ENCODE results near the gene MUC6.

The MUC6 gene

DNA sequence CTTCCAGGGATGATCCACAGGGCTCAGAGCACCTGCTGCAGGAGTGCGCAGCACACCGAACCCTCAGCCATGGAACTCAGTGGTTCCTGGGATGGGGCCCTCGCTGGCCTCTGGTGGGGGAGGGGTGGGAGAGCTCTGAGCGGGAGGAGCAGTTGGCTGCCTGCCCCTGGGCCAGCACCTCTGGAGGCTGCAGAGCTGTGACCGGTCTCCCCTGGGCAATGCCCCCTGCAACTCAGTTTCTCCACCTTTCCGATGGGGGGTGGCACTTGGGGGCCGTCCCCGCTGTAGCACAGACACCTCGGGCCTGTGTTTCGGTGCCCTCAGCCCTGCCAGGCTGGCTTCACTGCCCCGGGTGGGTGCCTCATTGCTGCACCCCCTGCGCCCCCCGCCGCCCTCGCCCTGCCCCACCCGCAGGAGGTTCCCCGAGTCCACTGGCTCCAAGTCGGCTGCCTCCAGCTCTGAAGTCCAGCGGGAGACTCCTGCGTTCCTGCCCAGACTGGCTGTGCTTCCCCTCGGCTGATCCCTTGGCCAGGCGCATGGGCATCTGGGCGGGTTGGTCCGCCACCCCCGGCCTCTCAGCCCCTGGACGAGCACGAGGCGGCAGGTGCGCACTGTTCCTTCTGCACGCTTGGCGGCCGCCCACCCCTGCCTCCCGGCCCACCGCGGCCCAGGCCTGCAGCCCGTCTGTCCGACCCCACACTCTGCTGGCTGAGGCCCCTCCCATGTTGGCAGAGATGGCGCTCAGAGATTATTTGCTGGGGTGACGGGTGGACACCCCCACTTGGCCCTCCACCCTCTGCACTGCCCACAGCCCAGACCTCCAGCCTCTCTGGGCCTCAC, 1.8 kb downstream of the MUC6 start:
- DNase-seq: no peak

GRCh38 chr11:1034001-1034400, 2.5 kb downstream of the MUC6 start:
- DNase-seq: no peak

DNA sequence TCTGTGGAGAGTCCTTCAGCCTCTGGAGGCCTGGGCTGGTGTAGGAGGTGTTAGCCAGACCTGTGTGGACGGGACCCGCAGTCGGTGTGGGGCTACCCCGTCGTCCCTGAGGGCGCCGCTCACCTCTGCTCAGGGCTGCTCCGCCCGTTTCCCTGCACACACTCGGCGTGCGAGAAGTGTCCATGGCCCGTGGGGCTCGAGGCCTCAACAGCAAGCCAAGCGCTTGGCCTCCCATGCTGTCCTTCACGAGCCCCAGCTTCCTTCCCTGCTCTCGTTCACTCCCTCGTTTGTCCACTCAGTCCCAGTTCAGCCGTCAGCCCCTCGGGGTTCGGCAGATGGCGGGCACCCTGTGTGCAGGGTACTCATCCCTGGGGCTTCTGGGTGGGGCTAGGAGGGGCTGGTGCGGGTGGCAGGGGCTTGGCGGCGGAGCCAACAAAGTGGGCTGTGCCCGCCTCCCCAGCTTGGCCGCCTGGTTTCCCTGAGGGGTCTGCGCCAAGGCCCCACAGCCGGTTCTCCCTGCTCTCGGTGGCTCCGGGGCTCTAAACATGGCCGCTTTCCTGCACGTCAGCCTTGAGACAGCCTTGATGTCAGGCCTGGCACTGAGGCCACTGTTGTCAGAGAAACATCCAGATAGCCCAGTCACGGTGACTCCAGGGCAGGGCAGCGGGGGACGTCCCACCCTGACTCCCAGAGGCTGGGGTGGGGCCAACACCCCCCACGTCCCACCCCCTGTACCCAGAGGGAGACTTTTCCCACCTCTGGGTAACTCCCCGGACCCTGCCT, 3.3 kb downstream of the MUC6 start:
- DNase-seq: no peak

DNA sequence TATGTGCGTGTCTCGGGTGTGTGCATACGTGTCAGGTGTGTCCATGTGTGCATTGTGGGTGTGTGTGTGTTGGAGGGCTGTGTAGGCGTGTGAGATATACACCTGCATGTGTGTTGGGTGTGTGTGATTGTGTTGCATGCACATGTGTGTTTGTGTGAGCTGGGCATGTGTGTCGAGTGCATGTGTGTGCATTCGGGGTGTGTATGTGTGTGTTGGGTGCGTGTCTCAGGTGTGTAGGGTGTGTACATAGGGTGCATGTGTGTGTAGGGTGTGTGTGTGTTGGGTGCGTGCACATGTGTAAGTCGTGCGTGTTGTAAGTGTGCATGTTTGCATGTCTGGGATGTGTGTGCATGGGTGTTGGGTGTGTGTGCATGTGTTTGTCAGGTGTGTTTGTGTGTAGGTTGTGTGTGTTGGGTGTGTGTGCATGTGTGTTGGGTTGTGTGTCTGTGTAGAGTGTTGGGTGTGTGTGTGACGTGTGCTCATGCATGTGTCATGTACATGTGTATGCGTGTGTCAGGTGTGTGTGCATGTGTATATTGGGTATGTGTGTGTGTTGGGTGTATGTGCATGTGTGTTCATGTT, 4.1 kb downstream of the MUC6 start:
- DNase-seq: no peak

GRCh38 chr11:1031121-1031899, 5.2 kb downstream of the MUC6 start:
- DNase-seq: no peak

GRCh38 chr11:1030556-1030955, 6.0 kb downstream of the MUC6 start:
- no peak for DNase-seq

DNA sequence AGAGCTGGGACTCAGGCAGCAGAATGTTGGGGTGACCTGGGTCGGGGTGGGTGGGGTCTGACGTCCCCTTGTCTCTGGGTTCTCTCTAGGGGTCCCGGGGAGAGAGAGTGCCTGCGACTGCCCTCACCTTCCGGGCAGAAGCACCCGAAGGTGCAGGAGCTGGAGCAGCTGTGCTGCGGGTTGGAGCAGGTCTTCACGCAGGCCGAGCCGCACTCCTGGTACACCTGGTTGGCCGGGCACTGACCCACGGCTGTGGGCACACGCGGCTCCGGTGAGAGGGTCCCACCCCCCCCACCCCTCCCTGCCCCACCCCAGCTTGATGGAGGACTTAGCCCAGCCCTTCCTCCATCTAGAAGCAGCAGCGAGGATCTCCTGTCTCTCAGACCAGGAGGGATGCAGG, 6.4 kb downstream of the MUC6 start:
- no peak for DNase-seq

- no peak for DNase-seq
Measured at GRCh38 chr11:1029654-1030053, 6.9 kb downstream of the MUC6 start.

DNA sequence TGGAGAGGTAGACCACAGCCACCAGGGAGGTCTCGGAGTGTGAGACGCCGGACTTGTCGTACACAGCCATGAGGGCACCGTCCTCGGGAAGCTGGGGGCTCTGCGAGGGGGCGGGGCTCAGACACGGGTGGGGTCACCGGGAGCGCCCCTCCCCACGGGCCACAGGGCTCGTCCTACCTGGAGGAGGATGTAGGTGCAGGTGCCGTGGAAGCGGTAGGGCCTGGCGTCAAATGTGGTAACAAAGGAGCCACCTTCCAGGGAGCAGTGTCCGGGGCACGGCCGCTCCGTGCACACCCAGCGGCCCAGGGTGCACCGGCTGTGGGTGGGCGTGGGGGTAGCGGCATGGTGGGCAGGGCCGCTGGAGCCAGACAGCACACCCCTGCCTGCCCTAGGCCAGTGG, 7.5 kb downstream of the MUC6 start:
- no peak for DNase-seq

DNA sequence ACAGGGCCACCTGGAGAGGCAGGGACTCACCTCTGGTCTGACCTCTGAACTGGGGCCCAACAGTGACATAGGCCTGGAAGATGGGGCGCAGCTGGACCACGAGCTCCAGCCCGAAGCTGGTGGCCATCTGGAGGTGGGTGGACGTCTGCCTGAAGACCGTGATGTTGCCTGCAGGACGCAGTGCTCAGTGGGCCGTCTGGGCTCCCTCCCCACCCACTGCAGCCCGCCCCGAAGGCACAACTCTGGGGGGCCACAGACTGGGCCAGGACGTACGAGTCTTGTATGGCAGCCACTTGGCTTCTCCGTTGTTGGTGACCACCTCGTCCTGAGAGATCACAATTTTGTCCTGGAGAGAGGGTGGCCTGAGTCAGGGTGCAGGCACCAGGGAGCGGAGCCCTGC, 7.9 kb downstream of the MUC6 start:
- no peak for DNase-seq

DNA sequence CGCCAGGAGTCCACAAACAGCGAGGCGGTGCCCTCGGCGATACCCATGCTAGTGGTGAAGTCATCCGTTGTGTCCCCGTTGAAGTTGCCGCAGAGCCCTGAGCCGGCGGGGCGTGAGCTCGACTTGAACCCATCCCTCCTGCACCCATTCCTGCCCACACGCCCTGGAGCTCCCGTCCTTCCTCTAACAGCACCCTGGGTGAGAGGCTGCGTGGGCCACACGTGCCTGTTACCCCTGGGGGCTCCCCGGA, 8.3 kb downstream of the MUC6 start:
- no peak for DNase-seq

DNA sequence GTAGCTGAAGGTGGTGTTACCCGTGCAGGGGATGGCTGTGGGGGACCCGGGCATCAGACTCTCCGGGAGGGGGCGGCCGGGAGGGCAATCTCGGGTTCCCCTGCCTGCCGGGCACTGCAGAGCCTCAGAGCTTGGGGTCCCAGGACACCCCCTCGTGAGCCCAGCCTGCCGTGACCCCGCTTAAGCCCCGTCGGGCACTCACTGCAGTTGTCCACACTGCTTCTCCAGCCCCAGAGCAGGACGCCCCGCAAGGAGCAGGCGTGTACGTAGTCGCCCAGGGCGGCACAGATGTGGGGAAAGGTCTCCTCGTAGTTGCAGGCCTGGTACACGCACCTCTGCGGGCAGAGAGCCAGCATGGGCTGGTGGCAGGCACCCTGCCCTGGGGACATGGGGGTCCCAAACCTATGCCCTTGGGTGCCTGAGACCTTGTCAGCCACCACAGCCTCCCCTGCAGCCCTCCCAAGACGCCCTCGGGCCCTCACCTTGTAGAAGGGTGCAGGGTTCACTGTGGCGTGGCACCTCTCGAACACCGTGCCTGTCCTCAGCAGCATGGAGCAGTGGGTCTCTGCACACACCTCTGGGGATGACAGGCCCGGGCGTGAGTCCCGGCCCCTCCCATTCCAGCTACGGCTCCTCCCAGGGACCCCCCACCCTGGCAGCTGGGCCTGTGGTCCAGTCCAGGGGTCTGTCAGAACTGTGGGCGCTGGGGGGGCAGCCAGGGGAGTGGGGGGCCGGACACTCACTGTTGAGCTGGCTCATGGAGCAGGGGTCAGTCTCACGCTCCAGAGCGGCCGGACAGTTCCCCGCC, 8.8 kb downstream of the MUC6 start:
- no peak for DNase-seq

DNA sequence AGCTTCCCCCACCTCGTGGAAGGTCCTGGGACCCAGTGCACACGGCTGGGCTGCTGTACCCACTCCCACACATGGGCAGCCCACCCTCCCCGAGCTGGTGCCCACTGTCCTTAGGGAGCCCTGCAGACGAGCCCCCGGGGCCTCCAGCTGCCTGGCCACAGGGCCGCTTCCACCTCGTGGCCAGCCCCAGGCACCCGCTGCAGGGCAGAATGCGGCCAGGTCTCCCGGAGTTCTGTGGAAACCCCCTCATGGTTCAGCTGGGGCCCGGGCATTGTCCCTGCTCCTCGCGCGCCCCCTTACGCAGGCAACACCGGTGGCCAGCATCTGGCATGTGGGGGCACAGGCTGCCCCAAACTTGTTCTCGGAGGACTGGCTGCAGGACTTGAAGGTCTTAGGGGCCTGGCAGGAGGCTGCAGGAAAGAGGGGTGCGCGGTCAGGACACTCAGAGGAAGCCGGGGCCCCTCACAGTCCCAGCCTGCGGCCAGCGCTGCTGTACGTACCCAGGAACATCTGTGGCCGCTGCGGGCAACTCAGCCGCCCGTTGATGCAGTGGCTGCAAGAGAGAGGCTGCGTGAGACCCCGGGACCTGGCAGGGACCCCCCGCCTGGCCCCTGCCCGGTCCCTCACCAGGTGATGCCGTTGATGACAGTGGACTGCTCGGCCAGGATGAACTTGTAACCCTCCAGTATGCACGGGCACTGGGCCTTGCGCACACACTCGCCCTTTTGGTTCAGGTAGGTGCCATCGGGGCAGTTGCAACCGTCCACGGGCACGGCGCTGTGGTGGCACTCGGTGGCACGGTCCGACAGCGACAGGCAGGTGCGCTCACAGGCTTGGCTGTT, 9.7 kb downstream of the MUC6 start:
- no peak for DNase-seq

- no peak for DNase-seq
Measured at GRCh38 chr11:1026163-1026450, 10.4 kb downstream of the MUC6 start.

DNA sequence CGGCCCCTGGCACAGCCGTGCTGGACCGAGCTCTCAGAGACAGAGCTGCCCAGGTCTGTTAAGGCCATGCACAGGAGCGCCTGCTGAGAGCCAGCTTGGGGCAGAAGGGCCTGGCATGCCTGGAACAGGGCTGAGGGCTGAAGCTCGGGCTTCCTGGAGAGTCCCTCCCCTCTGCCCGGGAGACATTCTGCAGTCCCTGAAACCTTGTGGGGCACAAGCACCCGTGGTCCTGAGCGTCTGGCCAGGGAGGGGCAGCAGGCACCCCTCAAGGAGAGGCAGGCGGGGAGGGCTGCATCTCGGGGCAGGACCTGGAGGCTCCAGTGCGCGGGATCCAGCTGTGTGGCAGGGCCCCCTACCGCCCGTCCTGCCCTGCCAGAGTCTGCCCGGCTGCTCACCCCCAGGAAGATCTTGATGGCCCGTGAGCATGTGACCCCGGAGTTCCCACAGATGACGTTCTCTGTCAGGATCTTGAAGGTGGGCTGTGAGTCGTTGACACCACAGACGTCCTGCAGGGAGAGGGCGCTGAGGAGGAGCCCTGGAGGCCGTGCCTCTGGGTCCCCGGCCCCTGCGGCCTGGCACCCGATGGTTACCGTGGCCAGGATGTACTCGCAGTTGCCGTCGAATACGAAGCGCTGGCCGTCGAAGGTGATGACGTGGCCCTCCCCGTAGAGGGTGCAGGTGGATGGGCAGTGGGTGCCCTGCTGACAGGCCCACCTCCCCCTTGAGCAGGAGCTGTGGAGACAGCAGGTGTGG, 10.9 kb downstream of the MUC6 start:
- DNase-seq: no peak

DNA sequence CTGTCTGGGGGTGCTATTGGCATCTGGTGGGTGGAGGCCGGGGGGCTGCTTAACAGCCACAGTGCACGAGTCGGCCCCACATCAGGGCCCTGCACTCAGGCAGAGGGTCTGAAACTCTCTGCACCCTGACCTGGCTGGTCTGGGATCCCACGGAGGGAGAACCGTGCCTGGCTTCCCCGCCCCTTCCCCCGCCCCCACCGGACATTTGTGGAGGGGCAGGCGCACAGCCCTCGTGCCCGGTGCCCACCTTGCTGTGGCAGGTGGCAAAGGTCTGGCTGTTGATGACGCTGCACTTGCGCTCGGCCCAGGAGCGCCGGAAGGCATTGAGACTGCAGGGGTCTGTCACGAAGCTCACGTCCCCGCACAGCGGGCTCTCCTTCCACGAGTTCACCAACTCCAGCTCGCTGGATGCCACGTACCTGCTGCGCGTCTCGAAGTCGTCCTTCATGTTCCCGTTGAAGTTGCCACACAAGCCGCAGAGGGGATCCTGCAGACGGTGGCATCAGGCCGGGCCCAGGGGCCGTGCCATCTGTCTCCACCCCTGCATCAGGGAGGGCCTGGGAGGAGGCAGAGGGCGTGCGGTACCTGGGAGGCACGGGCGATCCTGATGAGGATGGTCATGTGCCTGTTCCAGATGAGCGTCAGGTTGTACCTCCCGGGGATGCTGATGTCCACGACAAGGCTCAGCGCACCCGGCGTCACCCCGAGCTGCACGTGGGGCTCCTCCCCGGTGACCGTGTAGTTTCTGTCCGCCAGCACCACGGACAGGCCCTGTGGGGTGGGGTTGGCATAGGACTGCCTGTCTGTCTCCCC, 11.7 kb downstream of the MUC6 start:
- no peak for DNase-seq

DNA sequence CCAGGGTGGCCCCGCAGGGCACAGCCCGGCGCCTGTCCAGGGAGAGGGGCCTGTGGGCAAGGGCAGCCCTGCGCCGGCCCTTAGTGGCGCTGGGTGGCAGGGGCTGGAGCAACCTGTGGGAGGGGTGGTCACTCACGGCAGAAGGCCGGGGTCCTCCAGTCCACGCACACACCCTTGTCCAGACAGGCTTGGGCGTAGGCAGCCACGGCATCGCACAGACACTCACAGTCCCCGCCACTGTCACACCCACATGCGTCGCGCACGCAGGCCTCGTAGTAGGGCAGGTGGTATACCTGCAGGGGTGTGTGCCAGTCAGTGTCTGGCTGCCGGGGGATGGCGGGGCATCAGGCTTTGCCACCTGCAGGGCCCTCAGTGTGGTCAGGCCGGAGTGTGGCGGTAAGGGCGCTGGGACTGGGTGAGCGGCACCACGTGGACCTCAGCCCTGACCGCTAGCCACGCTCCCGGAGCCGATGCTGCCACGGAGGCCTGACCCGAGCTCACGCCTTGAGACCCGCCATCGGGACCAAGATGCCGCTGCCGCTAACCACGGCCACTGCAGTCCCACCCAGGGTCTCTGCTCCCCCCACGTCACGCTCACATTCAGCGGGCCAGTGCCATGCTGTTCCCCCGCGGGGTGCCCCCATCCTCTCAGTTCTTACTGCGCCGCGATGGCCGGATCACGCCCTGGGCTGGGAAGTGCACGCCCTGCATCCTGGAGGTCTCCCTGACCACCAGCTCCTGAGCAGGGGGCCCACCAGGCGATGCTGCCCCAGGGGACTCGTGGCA, 12.5 kb downstream of the MUC6 start:
- DNase-seq: no peak

DNA sequence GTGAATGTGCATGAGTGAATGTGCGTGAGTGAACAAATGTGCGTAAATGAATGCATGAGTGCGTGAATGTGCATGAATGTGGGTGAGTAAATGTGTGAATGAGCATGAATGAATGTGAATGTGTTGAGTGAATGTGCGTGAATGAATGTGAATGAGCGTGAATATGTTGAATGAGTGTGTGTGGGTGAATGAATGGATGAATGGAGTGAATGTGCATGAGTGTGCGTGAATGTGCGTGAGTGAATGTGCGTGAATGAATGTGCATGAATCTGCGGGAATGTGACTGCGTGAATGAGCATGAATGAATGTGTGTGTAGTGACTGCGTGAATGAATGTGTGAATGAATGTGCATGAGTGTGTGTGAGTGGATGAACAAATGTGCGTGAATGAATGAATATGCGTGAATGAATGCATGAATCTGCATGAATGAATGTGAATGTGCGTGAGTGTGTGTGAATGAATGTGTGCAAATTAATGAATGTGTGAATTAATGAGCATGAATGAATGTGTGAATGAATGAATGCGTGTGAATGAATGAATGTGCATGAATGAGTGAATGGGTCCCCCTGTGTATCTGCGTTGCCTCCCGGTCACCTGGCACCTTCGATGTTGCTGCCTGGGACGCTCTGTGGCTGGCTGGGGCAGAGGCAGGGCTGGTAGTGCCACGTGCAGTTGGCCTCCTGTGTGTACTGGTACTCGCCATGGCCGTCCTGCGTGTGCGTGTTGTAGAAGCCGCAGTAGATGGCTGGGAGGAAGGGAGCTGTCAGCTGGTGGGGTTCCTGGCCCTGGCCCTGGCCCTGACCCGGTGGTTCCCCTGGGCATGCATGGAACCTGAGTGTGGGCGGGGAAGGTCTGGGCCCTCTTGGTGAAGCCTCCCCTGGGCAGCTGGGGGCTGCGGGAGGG, 13.4 kb downstream of the MUC6 start:
- no peak for DNase-seq
